Neural cell (in vitro differentiated cells): ENCODE measurements around the gene SLC38A11. TPM values are rescaled to one million over a fixed set of nuclear protein-coding genes. Genes with fewer than 3 reads are reported as not detected.

ENCODE experiments used
- H2AFZ ChIP-seq: fragments of 200-600, 300-800 bp; sonication (generic), shearing (Covaris generic); 2 replicates; pipeline ENCODE4 v1.6.0; 2014; ENCODE audit warnings: low read depth, mild to moderate bottlenecking, antibody characterized with exemption, low read length, moderate library complexity
- H3F3A ChIP-seq: fragments of 200-600 bp; shearing (Covaris generic); 2 replicates; pipeline ENCODE4 v1.6.1; 2016; ENCODE audit warnings: mild to moderate bottlenecking, moderate library complexity, mixed read lengths, antibody characterized with exemption, low read length; ENCODE audit not compliant: insufficient read depth, poor library complexity, severe bottlenecking
- H3K27ac ChIP-seq: fragments of 200-600, 300-800 bp; sonication (generic), shearing (Covaris generic); 2 replicates; pipeline ENCODE4 v1.5.1; 2014; ENCODE audit warnings: mild to moderate bottlenecking, low read length, moderate library complexity
- H3K27me3 ChIP-seq: fragments of 300-800, 200-600 bp; sonication (generic), shearing (Covaris generic); 2 replicates; pipeline ENCODE4 v1.6.0; 2014; ENCODE audit warnings: mild to moderate bottlenecking, low read depth, low read length, moderate library complexity; ENCODE audit not compliant: insufficient read depth
- H3K36me3 ChIP-seq: fragments of 300-800, 200-600 bp; sonication (generic), shearing (Covaris generic); 2 replicates; pipeline ENCODE4 v1.5.1; 2014; ENCODE audit warnings: mild to moderate bottlenecking, antibody characterized with exemption, low read length, moderate library complexity; ENCODE audit not compliant: insufficient read depth
- H3K4me2 ChIP-seq: fragments of 300-800, 200-600 bp; sonication (generic), shearing (Covaris generic); 2 replicates; pipeline ENCODE4 v1.6.0; 2014; ENCODE audit warnings: mild to moderate bottlenecking, low read length
- H3K4me3 ChIP-seq: fragments of 300-800, 200-600 bp; sonication (generic), shearing (Covaris generic); 2 replicates; pipeline ENCODE4 v1.5.1; 2014; ENCODE audit warnings: mild to moderate bottlenecking, low read length, moderate library complexity
- H3K79me2 ChIP-seq: fragments of 200-600 bp; shearing (Covaris generic); replicated peaks from 2 replicates; pipeline ENCODE4 v1.6.0; 2014; ENCODE audit warnings: mild to moderate bottlenecking, low read length, moderate library complexity; ENCODE audit not compliant: insufficient read depth
- H3K9ac ChIP-seq: fragments of 300-800, 200-600 bp; sonication (generic), shearing (Covaris generic); 2 replicates; pipeline ENCODE4 v1.6.1; 2016; ENCODE audit warnings: mild to moderate bottlenecking, low read length, mixed read lengths
- H3K9me2 ChIP-seq: fragments of 200-600 bp; shearing (Covaris generic); 2 replicates; pipeline ENCODE4 v1.6.1; 2016; ENCODE audit warnings: mild to moderate bottlenecking, low read length, mixed read lengths; ENCODE audit not compliant: insufficient read depth
- H3K9me3 ChIP-seq: fragments of 200-600, 300-800 bp; sonication (generic), shearing (Covaris generic); 2 replicates; pipeline ENCODE4 v1.6.1; 2016; ENCODE audit warnings: mild to moderate bottlenecking, mixed run types, low read length, moderate library complexity, mixed read lengths
- H4K20me1 ChIP-seq: fragments of 200-600 bp; shearing (Covaris generic); 2 replicates; pipeline ENCODE4 v1.6.1; 2016; ENCODE audit warnings: mild to moderate bottlenecking, mixed run types; ENCODE audit not compliant: insufficient read depth
- EP300 ChIP-seq: fragments of 450-650 bp; conservative IDR thresholded peaks from 2 replicates; pipeline ENCODE4 v1.6.1; 2014; ENCODE audit warnings: antibody characterized with exemption, mild to moderate bottlenecking, moderate library complexity; ENCODE audit not compliant: poor library complexity, severe bottlenecking
- EZH2 ChIP-seq: fragments of 200-600, 300-800 bp; shearing (Covaris generic), sonication (generic); IDR thresholded peaks from 2 replicates; pipeline ENCODE4 v1.6.1; 2014; ENCODE audit warnings: antibody characterized with exemption, low read length, borderline replicate concordance, mild to moderate bottlenecking; ENCODE audit not compliant: insufficient read depth, poor library complexity, severe bottlenecking
- MXI1 ChIP-seq: fragments of 450-650 bp; conservative IDR thresholded peaks from 2 replicates; pipeline ENCODE4 v1.6.1; 2014; ENCODE audit warnings: antibody characterized with exemption, mild to moderate bottlenecking; ENCODE audit not compliant: poor library complexity, severe bottlenecking
- POLR2AphosphoS5 ChIP-seq: IDR thresholded peaks from 2 replicates; pipeline ENCODE4 v1.6.1; 2012
- RAD21 ChIP-seq: fragments of 450-650 bp; conservative IDR thresholded peaks from 2 replicates; pipeline ENCODE4 v1.6.1; 2014; ENCODE audit warnings: antibody characterized with exemption, mild to moderate bottlenecking, moderate library complexity
- SMC3 ChIP-seq: fragments of 450-650 bp; conservative IDR thresholded peaks from 2 replicates; pipeline ENCODE4 v1.6.1; 2014; ENCODE audit warnings: antibody characterized with exemption, mild to moderate bottlenecking, moderate library complexity; ENCODE audit not compliant: poor library complexity
- TAF1 ChIP-seq: IDR thresholded peaks from 2 replicates; pipeline ENCODE4 v1.6.1; 2012; ENCODE audit warnings: low read depth
- polyA plus RNA-seq: library from polyadenylated mRNA; depleted of rRNA; stranded (reverse); fragments of >200 nt; gene quantifications from 2 replicates; pipeline ENCODE4 v1.2.3, GENCODE V29; 2014
- TF ChIP-seq, protein P1 (sequence below): IDR thresholded peaks from 2 replicates; pipeline ENCODE4 v1.6.1; 2012; ENCODE audit warnings: borderline replicate concordance
- TF ChIP-seq, protein P2 (sequence below): fragments of 450-650 bp; IDR thresholded peaks from 2 replicates; pipeline ENCODE4 v1.5.1; 2014; ENCODE audit warnings: antibody characterized with exemption, mild to moderate bottlenecking, moderate library complexity; ENCODE audit not compliant: poor library complexity, severe bottlenecking

Gene SLC38A11
- polyA plus RNA-seq, 1 donor from 2014 or later, result not detected

DNA sequence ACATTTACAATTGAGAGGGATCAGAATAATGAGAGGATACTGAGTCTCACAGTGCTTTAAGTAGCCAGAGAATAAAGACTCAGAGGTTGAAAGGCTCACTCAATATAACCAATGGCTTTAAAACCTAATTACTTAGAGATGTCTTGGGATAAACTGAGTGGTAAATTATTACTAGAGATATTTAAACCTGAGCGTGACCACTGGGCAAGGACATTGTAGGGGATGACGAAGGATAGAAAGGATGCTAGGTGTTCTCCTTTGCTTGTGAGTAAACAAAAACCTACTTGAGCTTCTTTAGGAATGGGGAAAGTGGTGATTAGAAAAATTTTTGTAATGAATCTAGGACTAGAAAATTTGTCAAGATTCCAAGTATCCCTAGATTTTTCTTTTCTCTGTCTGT, 12.0 kb upstream of the SLC38A11 start:
- Histone ChIP-seq H3K27ac (no peak overlapping the region), H3K9me3 (no peaks in the 10 kb centered on the region), H3K9ac (no peak overlapping the region)

DNA sequence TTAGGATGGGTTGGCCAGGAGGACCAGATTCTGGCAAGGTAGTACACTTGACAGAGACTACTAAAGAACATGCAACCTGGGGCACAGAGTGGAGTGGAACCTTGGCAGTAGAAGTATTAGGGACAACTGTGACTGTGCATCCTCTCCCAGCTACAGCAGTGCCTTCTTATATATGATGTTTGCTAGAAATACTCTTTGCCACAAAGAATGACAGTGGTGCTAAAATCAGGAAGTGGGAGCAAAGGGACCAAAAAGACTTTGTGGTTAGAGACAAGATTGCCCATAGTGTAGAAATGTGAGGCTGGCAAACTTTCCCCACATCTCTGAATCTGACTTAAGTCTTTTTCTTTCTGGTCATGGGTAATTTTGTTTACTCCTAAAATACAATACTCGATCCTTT, 9.4 kb upstream of the SLC38A11 start:
- no peak overlapping the region for H2AFZ ChIP-seq
- H3K27me3 ChIP-seq, result no peaks in the 10 kb centered on the region
- no peaks in the 10 kb centered on the region for H3K36me3 ChIP-seq
- no peaks in the 10 kb centered on the region for H3K9me2 ChIP-seq
- no peaks in the 10 kb centered on the region for H3K9me3 ChIP-seq
- H4K20me1 ChIP-seq, result no peaks in the 10 kb centered on the region
- H3K4me2 ChIP-seq, result no peak overlapping the region
- H3K79me2 ChIP-seq, result no peaks in the 10 kb centered on the region
- H3F3A ChIP-seq, result no peaks in the 10 kb centered on the region
- TF ChIP-seq RAD21, result no peak
- no peak for TF ChIP-seq EP300
- H3K9ac ChIP-seq, result no peak overlapping the region
- H3K4me3 ChIP-seq, result no peak overlapping the region
- H3K27ac ChIP-seq, result no peak overlapping the region

More for the DNA sequence above, 12.0 kb upstream of the SLC38A11 start:
- no peaks in the 10 kb centered on the region for H3K79me2 ChIP-seq
- no peaks in the 10 kb centered on the region for H3K36me3 ChIP-seq
- TF ChIP-seq RAD21 (no peak), SMC3 (no peak), TAF1 (no peak), EZH2 (no peak), EP300 (no peak), POLR2AphosphoS5 (no peak), MXI1 (no peak)
- TF ChIP-seq, protein P1, sequence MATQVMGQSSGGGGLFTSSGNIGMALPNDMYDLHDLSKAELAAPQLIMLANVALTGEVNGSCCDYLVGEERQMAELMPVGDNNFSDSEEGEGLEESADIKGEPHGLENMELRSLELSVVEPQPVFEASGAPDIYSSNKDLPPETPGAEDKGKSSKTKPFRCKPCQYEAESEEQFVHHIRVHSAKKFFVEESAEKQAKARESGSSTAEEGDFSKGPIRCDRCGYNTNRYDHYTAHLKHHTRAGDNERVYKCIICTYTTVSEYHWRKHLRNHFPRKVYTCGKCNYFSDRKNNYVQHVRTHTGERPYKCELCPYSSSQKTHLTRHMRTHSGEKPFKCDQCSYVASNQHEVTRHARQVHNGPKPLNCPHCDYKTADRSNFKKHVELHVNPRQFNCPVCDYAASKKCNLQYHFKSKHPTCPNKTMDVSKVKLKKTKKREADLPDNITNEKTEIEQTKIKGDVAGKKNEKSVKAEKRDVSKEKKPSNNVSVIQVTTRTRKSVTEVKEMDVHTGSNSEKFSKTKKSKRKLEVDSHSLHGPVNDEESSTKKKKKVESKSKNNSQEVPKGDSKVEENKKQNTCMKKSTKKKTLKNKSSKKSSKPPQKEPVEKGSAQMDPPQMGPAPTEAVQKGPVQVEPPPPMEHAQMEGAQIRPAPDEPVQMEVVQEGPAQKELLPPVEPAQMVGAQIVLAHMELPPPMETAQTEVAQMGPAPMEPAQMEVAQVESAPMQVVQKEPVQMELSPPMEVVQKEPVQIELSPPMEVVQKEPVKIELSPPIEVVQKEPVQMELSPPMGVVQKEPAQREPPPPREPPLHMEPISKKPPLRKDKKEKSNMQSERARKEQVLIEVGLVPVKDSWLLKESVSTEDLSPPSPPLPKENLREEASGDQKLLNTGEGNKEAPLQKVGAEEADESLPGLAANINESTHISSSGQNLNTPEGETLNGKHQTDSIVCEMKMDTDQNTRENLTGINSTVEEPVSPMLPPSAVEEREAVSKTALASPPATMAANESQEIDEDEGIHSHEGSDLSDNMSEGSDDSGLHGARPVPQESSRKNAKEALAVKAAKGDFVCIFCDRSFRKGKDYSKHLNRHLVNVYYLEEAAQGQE, result no peak
- TF ChIP-seq, protein P2, sequence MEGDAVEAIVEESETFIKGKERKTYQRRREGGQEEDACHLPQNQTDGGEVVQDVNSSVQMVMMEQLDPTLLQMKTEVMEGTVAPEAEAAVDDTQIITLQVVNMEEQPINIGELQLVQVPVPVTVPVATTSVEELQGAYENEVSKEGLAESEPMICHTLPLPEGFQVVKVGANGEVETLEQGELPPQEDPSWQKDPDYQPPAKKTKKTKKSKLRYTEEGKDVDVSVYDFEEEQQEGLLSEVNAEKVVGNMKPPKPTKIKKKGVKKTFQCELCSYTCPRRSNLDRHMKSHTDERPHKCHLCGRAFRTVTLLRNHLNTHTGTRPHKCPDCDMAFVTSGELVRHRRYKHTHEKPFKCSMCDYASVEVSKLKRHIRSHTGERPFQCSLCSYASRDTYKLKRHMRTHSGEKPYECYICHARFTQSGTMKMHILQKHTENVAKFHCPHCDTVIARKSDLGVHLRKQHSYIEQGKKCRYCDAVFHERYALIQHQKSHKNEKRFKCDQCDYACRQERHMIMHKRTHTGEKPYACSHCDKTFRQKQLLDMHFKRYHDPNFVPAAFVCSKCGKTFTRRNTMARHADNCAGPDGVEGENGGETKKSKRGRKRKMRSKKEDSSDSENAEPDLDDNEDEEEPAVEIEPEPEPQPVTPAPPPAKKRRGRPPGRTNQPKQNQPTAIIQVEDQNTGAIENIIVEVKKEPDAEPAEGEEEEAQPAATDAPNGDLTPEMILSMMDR, result no peak
- no peaks in the 10 kb centered on the region for H3K9me2 ChIP-seq
- H3K4me3 ChIP-seq, result no peak overlapping the region
- no peaks in the 10 kb centered on the region for H3K27me3 ChIP-seq
- no peaks in the 10 kb centered on the region for H4K20me1 ChIP-seq
- H3K4me2 ChIP-seq, result no peak overlapping the region
- no peaks in the 10 kb centered on the region for H3F3A ChIP-seq
- H2AFZ ChIP-seq, result no peak overlapping the region

DNA sequence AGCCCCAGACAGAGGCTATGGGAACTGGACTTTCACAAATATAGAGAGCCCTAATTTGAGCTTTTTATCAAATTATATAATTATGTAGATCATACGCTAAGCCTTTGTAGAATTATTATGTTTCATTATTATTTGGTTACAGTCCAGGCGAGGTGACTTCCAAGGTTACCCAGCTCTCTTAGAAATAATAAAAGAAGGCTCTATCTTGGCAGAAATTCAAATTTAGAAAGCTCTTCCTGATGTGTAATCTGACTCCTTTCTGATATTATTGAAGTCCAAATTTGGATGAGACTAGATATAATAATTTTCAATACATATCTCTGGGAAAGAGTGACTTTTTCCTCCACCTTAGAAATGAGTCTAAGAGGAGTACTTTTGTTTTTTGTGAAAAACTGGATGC, 4.8 kb upstream of the SLC38A11 start:
- no peaks in the 10 kb centered on the region for H3K79me2 ChIP-seq
- no peak overlapping the region for H3K4me3 ChIP-seq
- H3K27me3 ChIP-seq, result no peaks in the 10 kb centered on the region
- no peaks in the 10 kb centered on the region for H4K20me1 ChIP-seq
- no peaks in the 10 kb centered on the region for H3F3A ChIP-seq
- no peak for TF ChIP-seq TAF1
- TF ChIP-seq MXI1, result no peak
- TF ChIP-seq SMC3, result no peak
- TF ChIP-seq, protein P1, result no peak
- TF ChIP-seq, protein P2, result no peak
- TF ChIP-seq EZH2, result no peak
- no peak for TF ChIP-seq RAD21
- TF ChIP-seq EP300, result no peak
- no peak for TF ChIP-seq POLR2AphosphoS5
- H3K36me3 ChIP-seq, result no peaks in the 10 kb centered on the region
- no peaks in the 10 kb centered on the region for H3K9me3 ChIP-seq
- H3K4me2 ChIP-seq, result no peak overlapping the region
- no peaks in the 10 kb centered on the region for H3K9me2 ChIP-seq
- H2AFZ ChIP-seq, result no peak overlapping the region
- no peak overlapping the region for H3K9ac ChIP-seq
- no peak overlapping the region for H3K27ac ChIP-seq
